OCI-LY7 (cell line): ENCODE data around the gene SLIT3. TPM values are rescaled to one million over a fixed set of nuclear protein-coding genes. Genes with fewer than 3 reads are reported as not detected.

Source experiments
- BruUV-seq: library from RNA; stranded (reverse); fragments of 400-500 nt; replicated peaks from 2 replicates; lab custom pipeline; 2021; lab: Mats Ljungman, UMichigan
- CTCF ChIA-PET: fragments of 300-600 bp; sonication (Branson Sonifier 250); formaldehyde crosslinking; loops from one replicate; lab custom pipeline; 2022; ENCODE audit warnings: antibody characterized with exemption; ENCODE audit not compliant: unreplicated experiment; lab: Charles Lee
- POLR2A ChIA-PET: fragments of 300-600 bp; sonication (Branson Sonifier 250); formaldehyde crosslinking; loops from one replicate; lab custom pipeline; 2022; ENCODE audit warnings: antibody characterized with exemption; lab: Charles Lee
- DNase-seq: peaks from one replicate; pipeline ENCODE4 v3.0.0-alpha.2; 2015; ENCODE audit warnings: low spot score
- H2AFZ ChIP-seq: fragments of 200-600 bp; sonication (generic), shearing (Covaris generic); 2 replicates; pipeline ENCODE4 v1.6.1; 2014; ENCODE audit warnings: mild to moderate bottlenecking, antibody characterized with exemption, low read length, moderate library complexity
- H3K27ac ChIP-seq: fragments of 200-600 bp; sonication (generic); 2 replicates; pipeline ENCODE4 v1.5.1; 2014; ENCODE audit warnings: mixed run types, low read depth, mild to moderate bottlenecking, moderate library complexity, low read length, inconsistent platforms; ENCODE audit not compliant: poor library complexity, severe bottlenecking
- H3K36me3 ChIP-seq: fragments of 200-600 bp; sonication (generic); 2 replicates; pipeline ENCODE4 v1.6.1; 2014; ENCODE audit warnings: mild to moderate bottlenecking, antibody characterized with exemption, low read length, moderate library complexity, mixed read lengths; ENCODE audit not compliant: insufficient read depth
- H3K4me1 ChIP-seq: fragments of 200-600 bp; sonication (generic); 2 replicates; pipeline ENCODE4 v1.5.1; 2014; ENCODE audit warnings: mild to moderate bottlenecking, low read length; ENCODE audit not compliant: insufficient read depth, poor library complexity, severe bottlenecking
- H3K4me2 ChIP-seq: fragments of 200-600 bp; sonication (generic); 2 replicates; pipeline ENCODE4 v1.6.1; 2014; ENCODE audit warnings: mild to moderate bottlenecking, low read length
- H3K4me3 ChIP-seq: fragments of 200-600 bp; sonication (generic); 2 replicates; pipeline ENCODE4 v1.5.1; 2014; ENCODE audit warnings: mild to moderate bottlenecking, low read depth, low read length; ENCODE audit not compliant: poor library complexity, severe bottlenecking
- H3K79me2 ChIP-seq: fragments of 200-600 bp; sonication (generic); 2 replicates; pipeline ENCODE4 v1.6.1; 2016; ENCODE audit warnings: low read depth, mild to moderate bottlenecking, low read length, moderate library complexity, mixed read lengths; ENCODE audit not compliant: insufficient read depth
- H3K9me2 ChIP-seq: fragments of 200-600 bp; sonication (generic); 2 replicates; pipeline ENCODE4 v1.6.1; 2016; ENCODE audit warnings: mild to moderate bottlenecking, low read length, mixed read lengths; ENCODE audit not compliant: insufficient read depth
- H3K9me3 ChIP-seq: fragments of 200-600 bp; sonication (generic); 2 replicates; pipeline ENCODE4 v1.6.1; 2014; ENCODE audit warnings: mild to moderate bottlenecking, mixed run types, low read length, mixed read lengths
- H4K20me1 ChIP-seq: fragments of 200-600 bp; sonication (generic); 2 replicates; pipeline ENCODE4 v1.6.1; 2014; ENCODE audit warnings: mild to moderate bottlenecking, antibody characterized with exemption, low read length, moderate library complexity, mixed read lengths; ENCODE audit not compliant: insufficient read depth
- EZH2phosphoT487 ChIP-seq: fragments of 200-600 bp; sonication (generic); IDR thresholded peaks from 2 replicates; pipeline ENCODE4 v1.6.1; 2018; ENCODE audit warnings: low read depth, borderline replicate concordance, mild to moderate bottlenecking, mixed run types, antibody characterized with exemption, low read length, moderate library complexity, mixed read lengths
- intact Hi-C: fragments of 100-400 bp; cut with micrococcal nuclease; formaldehyde crosslinking; loops from one replicate; pipeline ENCODE4 v1.10.0; 2022; ENCODE audit not compliant: unreplicated experiment
- total RNA-seq, 2 experiments: library from RNA; depleted of rRNA in 1 of 2; stranded (reverse); fragments of >200 nt in 1 of 2; shearing (Covaris generic) in 1 of 2; gene quantifications; 2 replicates each; pipeline ENCODE4 v1.2.3, GENCODE V29; 2014 to 2022
- TF ChIP-seq, protein P1 (sequence below): fragments of 200-600 bp; sonication (generic); conservative IDR thresholded peaks from 2 replicates; pipeline ENCODE4 v1.5.1; 2014; ENCODE audit warnings: mild to moderate bottlenecking, antibody characterized with exemption, low read length, moderate library complexity, mixed read lengths

The SLIT3 gene
- total RNA-seq, 2 experiments from 2014 or later = not detected

DNA sequence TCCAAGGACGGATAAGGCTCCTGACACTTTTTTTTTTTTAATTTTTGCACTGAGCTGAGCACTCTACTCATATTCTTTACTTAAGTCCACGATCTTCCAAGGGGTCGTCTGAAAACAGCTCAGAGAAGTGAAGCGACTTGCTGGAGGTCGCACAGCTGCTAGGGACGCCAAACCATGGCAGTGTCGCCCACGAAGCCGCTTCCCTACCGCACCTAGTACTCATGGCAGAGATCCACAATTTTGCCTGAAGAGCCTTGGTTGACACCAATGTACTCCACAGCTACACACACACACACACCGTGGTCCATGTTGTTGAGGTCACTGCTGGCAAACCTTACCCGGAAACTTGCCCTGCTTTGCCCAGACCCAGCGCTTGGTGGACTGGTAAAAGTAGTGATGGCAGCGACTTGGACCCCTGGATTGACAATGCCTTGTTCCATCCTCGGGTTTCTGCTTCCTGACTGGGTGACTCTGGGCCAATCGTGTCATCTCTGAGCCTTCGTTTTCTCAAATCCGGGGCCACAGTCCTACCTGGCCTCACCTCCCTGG lies 521 bp upstream of the SLIT3 start:
- Histone ChIP-seq H3K4me3 (no peak overlapping the region), H3K9me2 (no peaks in the 10 kb centered on the region), H3K9me3 (no peaks in the 10 kb centered on the region), H3K4me1 (no peaks in the 10 kb centered on the region), H3K36me3 (no peaks in the 10 kb centered on the region), H4K20me1 (no peaks in the 10 kb centered on the region), H3K27ac (no peak overlapping the region), H3K79me2 (no peaks in the 10 kb centered on the region), H2AFZ (no peak overlapping the region), H3K4me2 (no peak overlapping the region)
- DNase-seq = no peak
- ChIA-PET CTCF (no interaction called here), POLR2A (no interaction called here)
- no TSS peak for BruUV-seq
- intact Hi-C loops = loop anchor here (5.0 kb wide), 1 partner anchor 281 kb away; the partner anchor contains the start of gene SPDL1
- TF ChIP-seq, protein P1, sequence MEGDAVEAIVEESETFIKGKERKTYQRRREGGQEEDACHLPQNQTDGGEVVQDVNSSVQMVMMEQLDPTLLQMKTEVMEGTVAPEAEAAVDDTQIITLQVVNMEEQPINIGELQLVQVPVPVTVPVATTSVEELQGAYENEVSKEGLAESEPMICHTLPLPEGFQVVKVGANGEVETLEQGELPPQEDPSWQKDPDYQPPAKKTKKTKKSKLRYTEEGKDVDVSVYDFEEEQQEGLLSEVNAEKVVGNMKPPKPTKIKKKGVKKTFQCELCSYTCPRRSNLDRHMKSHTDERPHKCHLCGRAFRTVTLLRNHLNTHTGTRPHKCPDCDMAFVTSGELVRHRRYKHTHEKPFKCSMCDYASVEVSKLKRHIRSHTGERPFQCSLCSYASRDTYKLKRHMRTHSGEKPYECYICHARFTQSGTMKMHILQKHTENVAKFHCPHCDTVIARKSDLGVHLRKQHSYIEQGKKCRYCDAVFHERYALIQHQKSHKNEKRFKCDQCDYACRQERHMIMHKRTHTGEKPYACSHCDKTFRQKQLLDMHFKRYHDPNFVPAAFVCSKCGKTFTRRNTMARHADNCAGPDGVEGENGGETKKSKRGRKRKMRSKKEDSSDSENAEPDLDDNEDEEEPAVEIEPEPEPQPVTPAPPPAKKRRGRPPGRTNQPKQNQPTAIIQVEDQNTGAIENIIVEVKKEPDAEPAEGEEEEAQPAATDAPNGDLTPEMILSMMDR = no peak
- no peak for TF ChIP-seq EZH2phosphoT487

DNA sequence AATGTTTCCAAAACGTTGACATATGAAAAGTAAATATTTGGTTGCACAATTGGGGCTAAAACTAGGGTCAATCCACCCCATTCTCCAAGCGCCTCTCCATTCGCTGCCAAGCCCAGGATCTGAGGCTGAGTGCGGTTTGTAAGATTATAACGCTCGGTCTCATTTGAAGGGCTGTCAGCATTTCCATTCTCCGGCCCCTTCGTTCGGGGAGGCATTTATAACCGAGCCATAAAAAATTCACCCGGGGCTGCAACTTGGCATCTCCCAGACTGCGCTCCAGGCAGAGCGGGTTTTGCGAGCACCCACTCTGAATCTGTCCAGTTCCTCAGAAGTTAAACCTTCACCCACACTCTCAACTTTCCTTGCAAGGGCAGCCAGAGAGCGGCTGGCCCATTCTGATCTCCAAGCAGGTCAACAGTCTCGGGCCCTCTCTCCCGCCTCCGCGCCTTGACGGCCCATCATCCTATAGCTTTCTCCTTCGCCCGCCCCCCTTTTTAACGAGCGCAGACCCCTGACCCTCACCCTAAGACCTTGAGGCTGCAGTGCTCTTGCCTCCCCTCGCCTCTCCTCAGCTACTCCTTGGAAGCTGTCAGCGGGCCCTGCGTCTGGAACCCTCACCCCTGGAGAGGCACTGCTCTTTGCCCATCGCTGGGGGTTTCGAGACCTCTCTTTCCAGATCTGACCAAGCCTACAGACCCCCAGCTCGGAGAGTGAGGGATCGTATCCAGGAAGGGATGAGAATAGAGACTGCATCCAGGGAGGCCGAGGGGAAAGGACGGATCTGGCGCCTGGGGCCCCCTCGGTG lies 1.1 kb downstream of the SLIT3 start:
- Histone ChIP-seq H2AFZ (no peak overlapping the region), H3K4me1 (no peaks in the 10 kb centered on the region), H3K27ac (no peak overlapping the region), H3K4me2 (no peak overlapping the region), H4K20me1 (no peaks in the 10 kb centered on the region), H3K9me3 (no peaks in the 10 kb centered on the region), H3K4me3 (no peak overlapping the region), H3K36me3 (no peaks in the 10 kb centered on the region), H3K9me2 (no peaks in the 10 kb centered on the region), H3K79me2 (no peaks in the 10 kb centered on the region)
- no TSS peak for BruUV-seq
- intact Hi-C loops = loop anchor here (5.0 kb wide), 1 partner anchor 282 kb away; the partner anchor contains the start of gene SPDL1
- POLR2A ChIA-PET = no interaction called here
- TF ChIP-seq EZH2phosphoT487 = no peak
- TF ChIP-seq, protein P1 = no peak
- CTCF ChIA-PET = no interaction called here
- no peak for DNase-seq

DNA sequence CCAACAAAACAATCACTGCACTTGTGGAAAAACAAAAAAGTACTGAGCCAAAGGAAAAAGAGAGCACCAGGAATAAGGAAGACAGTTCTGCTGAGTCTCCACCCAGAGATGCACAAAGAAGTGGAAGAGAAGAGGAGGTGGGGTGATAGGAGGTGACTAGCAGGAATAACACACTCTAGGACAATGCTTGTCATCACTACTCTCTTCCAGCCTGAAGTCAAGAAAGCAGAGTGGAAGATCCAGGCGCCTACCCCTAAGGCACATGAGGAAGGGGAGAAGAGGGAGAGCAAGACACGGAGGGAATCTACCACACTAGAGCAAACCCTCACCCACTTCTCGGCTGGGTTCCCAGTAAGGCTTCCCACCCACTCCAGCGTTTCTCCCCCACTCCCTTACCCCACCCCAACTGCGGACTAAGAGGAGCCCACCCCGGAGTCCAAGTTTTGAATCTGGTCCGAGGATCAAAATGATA lies 1.7 kb downstream of the SLIT3 start:
- DNase-seq = no peak
- Histone ChIP-seq H3K9me3 (no peaks in the 10 kb centered on the region), H3K36me3 (no peaks in the 10 kb centered on the region), H3K4me2 (no peak overlapping the region), H3K9me2 (no peaks in the 10 kb centered on the region), H2AFZ (no peak overlapping the region), H3K27ac (no peak overlapping the region), H3K79me2 (no peaks in the 10 kb centered on the region), H3K4me3 (no peak overlapping the region), H4K20me1 (no peaks in the 10 kb centered on the region), H3K4me1 (no peaks in the 10 kb centered on the region)
- ChIA-PET POLR2A (no interaction called here), CTCF (no interaction called here)
- intact Hi-C loops = no loop called here
- BruUV-seq = no TSS peak
- TF ChIP-seq, protein P1 = no peak
- no peak for TF ChIP-seq EZH2phosphoT487
